GM18502 (cell line): ENCODE results near the gene ABCA3.

Experiments used
- ATAC-seq: cut with Tn5 transposase; IDR thresholded peaks from one replicate; pipeline ENCODE4 v1.9.1; 2021; ENCODE audit warnings: mild to moderate bottlenecking; ENCODE audit not compliant: unreplicated experiment, poor library complexity

The ABCA3 gene

DNA sequence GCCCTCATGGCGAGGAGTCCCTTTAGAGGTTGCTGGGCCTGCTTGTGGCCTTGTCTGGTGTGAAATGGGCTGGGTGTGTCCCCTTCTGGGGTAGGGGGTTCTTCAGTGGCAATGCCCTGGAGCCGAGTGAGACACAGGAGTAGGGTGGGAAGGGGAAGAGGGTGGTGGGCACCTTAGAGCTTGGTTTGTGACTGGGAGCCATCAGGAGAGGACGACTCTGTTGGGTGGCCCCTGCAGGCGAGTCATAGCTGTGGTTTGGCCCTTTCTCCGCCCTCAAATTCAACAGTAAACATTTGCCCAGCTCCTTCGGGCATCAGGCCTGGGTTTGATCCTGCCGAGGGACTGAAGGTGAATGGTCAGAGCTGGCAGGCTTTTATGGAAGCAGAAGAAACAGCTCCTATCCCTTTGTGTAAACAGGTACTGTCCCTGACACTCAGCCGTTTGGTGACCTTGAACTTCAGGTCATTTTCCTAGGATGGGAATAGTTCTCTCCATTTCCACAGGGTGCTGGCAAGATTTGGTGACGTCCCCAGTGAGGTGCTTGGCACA lies 114.2 kb downstream of the ABCA3 start:
- ATAC-seq = no peak
